ENCODE results near the gene CKLF.

GRCh38 chr16:66600477-66600876 lies 48.1 kb downstream of the CKLF start:
- TF ChIP-seq CTCF (IDR thresholded peaks at IDR 0.05; ENCODE audit: low read length) = no peak
- TF ChIP-seq EZH2 (IDR thresholded peaks at IDR 0.05; ENCODE audit: borderline replicate concordance, low read length) = no peak
